ENCODE measurements around the gene TNIK.

DNA sequence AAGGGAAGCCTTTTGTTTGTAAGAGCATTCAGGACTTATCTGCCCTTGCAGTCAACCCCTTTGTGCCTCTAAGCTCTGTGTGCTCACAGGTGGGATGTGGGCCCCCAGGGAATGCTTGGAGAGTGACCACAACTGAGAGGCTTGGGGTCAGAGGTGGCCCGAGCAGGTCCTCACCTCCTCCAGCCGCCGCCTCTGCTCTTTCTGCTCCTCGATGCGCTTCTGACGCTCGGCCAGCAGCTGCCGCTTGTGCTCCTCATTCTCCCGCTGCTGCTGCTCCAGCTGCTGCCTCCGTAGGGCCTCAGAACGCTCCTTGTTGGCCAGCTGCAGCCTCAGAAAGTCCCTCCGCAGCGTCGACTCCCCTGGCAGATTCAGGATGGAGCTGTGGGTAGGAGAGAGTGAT lies 302.9 kb downstream of the TNIK start:
- TF ChIP-seq EZH2phosphoT487 (IDR thresholded peaks at IDR 0.05; ENCODE audit: borderline replicate concordance, low read length), result no peak
- TF ChIP-seq CTCF (IDR thresholded peaks at IDR 0.05; ENCODE audit: low read depth, low read length, poor library complexity, severe bottlenecking), result no peak

All from DOHH2 (cell line).